Embryonic facial prominence (tissue), 1 donor: ENCODE results near the gene ARFGAP1.

Source experiments
- DNase-seq: peaks from one replicate; pipeline ENCODE4 v3.0.0-alpha.2; 2016; ENCODE audit errors: extremely low spot score

Gene ARFGAP1

DNA sequence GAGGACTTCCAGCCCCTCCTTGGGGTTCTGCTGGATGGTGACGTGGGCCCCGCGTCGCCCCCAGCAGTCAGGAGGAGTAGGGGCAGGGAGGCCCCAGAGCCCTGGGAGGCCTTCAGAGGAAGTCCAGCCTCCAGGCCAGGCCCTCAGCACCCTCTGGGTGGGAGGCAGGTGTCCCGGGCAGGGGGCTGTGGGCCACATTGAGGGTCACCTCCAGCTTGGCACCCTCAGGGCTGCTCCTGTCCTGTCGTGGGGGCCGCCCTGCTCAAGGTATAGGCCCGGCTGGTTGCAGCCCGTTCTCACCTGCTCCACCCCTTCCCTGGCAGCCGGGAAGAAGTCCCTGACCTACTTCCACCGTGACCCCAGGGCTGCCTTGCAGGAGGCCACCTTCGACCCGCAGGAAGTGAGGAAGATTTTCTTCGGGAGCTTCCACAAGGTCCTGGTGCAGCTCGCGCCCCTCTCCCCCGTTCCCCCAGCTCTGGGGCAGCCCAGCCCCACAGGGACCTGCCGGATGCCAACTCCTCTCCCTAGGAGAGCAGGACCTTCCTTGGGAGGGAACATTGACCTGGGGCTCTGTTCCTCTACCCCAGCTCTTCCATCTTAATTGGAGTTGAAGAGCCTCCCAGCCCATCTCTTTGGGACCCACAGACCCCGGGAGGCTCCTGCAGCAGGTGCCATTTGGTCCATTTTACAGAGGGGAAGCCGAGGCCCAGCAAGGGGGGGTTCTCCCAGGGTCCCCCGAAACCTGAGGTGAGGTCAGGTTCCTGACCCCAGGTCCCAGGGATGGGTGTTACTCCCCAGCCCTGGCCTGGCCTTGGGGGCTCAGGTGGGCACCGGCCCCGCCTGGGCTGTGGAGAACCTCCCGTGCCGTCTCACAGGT is 46.8 kb downstream of the ARFGAP1 start:
- no peak for DNase-seq

DNA sequence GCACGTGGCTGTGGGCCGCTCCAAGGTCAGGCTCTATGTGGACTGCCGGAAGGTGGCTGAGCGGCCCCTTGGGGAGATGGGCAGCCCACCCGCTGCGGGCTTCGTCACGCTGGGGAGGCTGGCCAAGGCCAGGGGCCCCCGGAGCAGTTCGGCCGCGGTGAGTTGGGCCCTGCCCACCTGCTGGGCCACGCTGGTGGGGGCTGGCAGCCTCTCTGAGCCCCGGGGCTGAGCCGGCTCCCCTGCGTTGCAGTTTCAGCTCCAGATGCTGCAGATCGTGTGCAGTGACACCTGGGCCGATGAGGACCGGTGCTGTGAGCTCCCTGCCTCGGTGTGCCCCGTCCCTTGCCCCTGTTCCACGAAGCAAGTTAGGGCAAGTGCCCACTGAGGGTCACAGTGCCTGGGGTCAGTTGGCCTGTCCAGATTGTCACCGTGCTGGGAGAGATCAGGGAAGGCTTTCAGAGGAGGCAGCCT is 47.5 kb downstream of the ARFGAP1 start:
- no peak for DNase-seq

DNA sequence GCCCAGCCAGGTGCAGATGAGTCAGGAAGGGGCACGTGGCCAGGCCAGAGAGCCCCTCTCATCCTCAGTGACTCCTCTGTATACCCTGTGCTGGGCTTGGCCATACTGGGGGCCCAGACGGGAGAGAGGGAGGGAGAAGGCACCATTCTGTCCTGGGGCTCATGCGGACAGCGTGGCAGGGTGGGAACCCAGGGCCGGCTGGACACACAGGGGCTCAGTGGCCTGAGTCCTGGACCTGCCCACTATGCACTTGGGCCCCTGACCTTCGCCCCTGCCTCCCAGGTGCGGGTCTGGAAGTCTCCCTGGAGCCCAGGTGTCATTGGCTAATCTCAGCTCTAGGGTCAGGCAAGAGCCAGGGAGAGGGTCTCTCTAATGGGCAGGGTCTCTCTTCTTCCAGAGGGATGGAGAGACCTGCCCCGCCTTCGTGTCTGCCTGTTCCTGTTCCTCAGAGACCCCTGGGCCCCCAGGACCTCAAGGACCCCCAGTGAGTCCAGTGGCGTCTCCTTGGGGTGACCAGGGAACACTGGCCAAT is 48.1 kb downstream of the ARFGAP1 start:
- no peak for DNase-seq

DNA sequence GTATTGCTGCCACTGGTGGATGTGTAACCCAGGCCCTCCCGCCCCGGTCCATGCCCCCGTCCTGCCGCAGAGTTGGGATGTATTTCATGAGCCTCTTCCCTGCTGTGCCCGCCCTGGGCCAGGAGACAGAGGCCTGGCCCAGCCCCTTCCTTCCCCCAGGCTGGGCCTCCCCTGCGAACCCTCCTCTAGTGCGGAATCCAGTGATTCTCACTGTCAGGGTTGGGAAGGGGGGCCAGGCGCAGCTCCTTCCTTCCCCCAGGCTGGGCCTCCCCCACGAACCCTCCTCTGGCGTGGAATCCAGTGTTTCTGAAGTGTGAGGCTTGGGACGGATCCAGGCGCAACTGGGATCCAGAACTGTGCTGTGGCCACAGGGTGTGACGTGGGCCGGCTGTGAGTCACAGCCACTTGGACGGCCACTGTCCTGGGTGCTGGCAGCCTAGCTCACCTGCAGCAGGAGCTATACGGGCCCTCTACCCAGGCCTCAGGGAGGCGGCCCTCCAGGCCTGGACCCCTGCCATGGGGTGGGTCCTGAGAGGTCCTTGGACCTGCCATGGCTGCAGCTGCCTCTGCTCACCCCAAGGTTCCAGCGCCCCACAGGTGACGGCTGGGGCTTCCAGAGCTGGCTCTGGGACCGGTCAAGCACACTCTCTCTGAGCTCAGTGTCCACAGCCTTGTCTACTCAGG is 48.7 kb downstream of the ARFGAP1 start:
- DNase-seq: peak; percentile 41

DNA sequence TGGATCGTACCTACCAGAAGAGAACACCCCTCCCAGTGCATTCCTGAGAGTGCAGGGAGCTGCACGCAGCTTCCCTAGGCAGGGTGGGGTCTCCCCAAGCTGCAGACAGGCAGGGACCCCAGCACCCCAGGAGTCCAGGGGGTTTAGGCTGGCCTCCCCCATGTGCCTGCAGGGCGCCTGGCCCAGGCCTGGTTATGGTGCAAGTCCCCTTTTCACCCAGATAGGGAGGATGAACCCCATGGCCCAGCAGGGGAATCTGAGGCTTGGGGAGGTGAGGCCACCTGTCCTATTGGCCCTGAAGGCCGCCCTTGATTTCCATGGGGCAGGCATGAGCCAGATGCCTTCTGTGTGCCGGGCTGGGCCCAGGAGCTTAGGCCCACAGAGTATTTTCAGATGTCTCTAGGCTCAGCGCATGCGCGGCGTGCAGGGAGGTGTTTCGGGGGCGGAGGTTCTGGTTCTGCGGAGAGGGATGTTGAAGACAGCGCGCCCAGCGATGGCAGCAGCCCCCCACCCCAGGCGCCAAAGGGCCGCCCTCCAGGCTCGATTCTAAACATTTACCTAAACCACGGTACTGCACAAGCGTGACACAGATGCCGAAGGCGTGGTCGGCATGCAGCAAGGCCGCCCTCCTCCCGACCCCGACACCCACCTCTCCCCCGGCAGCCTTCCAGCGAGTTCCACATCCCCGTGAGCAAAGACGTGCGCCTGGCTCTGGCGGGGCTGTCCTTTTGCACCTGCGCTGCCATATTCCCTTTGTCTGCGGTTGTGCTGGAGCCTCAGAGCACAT is 49.7 kb downstream of the ARFGAP1 start:
- no peak for DNase-seq

DNA sequence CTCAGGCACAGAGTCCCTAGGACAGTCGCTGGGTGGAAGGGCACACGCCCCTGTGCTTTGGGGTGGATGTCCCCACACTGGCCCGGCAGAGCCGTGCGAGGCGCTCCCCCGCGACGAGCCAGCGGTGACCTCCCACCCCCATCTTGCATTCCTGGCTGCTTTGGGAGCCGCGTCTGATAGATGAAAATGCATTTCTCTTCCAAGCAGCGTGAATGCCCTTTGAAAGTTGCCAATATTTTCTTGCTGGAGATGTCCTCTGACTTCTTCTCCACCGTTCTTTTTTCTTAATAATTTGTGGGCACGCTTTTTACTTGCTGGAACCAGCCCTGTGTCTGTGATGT is 50.3 kb downstream of the ARFGAP1 start:
- no peak for DNase-seq

DNA sequence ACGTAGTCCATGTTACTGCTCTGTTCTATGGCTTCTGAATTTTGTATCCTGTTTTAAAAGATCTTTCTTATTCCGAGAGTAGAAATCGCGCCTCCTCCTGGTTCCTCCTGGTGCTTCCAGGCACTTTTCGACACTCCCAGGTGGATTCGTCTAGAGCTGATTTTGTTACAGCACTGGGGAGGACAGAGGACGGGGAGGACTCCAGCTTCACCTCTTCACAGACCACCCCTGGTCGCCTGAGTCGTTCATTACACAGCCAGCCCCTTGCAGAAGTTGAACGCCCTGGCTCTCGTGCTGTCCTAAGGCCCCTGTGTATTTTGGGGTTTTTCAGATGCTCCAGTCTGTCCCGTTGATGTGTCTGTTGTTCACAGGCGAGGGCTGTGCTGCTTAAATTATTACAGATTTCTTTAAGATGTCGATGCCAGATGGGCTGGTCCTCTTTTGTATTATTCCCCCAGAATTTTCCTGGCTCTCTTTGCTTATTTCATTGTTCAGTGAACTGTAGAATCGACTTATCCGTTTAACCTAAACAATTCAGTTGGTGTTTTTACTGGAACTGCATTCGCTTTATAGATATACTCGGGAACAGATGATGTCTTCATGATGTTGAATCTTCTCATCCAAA is 50.9 kb downstream of the ARFGAP1 start:
- DNase-seq: no peak

DNA sequence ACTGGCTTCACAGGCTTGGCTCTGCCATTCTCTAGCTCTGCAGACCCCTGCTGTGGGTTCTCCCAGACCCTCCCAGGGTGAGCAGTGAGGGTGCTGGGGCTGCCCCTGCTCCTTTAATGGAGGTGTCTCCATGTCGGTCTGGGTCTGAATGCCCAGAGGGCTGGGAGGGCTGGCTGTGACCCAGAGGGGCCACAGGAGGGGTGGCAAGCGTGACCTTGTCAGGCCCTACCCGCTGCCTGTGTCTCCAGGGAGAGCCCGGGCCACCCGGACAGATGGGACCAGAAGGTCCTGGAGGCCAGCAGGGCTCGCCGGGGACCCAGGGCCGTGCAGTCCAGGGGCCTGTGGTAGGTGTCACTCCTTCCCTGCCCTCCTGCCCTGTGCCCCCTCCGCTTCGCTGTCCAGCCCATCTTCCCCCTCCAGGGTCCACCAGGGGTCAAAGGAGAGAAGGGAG is 52.4 kb downstream of the ARFGAP1 start:
- no peak for DNase-seq

DNA sequence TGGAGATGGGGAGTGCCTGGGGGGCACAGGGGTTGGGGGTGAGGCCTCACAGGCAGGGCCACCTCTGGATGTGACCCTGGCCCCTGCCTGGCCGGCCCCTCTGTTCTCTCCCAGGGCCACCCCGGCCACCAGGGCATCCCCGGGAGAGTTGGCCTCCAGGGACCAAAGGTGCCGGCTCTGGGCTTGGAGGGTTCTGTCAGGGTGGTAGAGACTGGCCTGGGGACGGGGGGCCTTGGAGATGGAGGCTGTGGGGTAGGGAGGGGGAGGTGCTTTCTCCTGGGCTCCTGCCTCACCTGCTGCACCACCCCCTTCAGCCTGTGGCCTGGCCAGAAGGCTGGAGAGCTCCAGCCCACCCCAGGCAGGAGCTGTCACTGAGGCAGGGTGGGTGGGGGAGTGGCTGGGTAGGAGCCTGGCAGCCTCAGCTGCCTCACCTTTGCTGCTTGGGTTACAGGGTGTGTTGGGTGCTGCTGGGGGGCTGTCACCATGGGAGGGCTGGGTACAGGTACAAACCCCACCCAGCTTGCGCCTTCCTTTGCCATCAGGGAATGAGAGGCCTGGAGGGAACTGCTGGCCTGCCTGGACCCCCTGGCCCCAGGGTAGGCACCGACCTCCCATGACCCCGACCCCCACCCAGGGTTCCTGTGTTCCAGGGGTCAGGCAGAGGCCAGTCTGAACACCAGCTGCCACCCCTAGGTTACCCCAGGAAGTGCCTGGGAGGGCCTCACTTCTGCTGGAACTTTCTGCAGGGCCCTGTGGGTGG is 53.1 kb downstream of the ARFGAP1 start:
- no peak for DNase-seq

DNA sequence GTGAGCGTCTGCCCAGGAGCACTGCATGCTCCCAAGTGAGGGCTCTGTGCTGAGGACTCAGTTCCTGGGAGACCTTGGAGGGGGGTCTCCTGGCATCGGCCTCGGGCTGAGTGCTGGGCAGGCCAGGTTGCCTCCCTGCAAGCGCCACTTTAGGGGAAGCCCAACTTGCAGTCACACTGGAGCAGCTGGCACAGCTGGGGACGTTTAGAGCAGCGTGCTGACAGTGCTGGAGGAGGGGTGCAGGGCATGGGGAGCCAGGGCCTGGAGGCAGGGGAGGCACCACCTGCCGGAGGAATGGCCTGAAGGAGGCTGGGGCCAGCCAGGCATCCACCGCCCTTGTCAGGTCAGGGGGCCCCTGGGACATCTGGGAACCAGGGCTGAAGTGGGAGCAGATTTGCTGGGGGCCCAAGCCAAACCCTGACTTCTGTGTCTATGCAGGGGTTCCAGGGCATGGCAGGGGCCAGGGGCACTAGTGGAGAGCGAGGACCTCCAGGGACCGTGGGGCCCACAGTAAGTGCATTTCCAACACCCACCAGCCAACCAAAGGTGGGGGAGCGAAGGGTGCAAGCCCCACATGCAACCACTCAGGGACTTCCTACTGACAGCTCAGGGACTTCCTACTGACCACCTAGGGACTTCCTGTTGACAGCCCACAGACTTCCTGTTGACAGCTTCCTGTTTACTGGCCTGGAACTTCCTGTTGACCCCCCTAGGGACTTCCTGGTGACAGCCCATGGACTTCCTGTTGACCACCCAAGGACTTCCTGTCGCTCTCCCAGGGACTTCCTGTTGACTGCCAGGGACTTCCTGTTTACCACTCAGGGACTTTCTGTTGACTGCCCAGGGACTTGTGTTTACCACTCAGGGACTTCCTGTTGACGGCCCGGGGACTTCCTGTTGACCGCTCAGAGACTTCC is 54.0 kb downstream of the ARFGAP1 start:
- DNase-seq: no peak

DNA sequence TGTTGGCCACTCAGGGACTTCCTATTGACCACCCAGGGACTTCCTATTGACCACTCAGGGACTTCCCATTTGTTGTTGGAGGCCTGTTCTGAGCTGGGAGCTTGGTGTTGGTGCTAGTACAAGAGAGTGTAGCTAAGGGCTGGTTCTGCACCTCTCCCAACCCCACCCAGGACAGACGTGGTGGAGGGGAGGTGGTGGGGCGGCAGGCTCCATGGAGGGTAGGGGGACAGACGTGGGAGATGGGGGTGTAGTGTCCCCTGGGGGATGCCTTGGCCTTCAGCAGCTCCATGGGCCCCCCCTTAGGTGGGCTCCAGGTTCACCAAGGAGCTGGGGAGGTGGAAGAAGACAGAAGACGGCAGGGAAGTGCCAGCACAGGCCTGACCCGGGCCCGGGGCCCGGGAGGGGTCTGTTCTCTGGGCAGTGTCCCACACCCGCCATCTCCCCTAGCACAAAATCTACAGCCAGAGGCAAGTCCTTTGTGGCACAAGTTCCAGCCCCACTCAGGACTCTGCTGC is 54.7 kb downstream of the ARFGAP1 start:
- no peak for DNase-seq

DNA sequence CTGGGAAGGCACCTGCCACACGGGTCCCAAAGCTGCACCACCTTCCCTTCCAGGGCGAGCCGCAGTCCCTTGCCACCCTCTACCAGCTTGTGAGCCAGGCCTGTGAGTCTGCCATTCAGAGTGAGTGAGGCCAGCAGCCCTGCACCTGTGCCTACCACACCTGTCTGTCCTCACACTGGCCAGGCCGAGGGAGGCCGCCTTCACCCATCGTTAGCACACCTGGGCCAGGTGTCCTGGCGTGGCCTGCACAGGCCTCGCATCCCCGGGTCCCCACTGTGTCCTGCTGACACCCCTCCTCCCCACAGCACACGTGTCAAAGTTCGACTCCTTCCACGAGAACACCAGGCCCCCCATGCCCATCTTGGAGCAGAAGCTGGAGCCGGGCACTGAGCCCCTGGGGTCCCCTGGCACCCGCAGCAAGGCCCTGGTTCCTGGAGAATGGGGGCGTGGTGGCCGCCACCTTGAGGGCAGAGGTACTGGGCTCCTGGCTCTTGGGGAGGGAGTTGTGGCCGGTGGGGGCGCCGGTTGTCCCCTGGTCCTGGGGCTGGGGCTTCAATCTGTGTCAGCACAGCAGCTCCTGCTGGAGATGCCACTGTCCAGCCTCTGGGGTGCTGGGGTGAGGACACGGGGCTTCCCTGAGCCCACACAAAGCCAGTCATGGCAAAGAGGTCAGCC is 55.5 kb downstream of the ARFGAP1 start:
- no peak for DNase-seq

DNA sequence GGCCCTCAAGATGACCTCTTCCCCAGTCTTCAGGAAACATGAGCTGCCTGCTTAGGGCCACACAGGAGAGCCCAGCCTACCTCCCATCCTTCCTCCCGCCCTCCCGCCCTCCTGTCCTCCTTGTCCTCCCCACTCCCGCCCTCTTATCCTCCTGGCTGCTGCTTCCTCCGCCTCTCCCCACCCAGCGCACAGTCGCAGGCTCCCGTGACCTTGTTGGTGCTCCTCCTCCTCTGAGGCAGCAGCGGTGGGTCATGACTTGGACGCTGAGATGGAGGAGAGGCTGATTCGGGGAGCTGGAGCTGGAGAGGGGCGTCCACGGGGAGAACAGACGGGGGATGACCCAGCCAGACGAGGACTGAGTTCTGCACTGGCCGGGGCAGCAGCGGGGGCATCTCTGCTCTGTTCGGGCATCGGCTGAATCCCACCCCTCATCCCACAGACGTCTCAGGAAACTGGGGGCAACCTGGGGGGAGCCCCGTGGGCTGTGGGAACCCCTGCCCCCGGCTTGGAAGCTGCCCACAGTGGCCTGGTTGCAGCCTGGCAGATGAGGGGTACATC is 56.2 kb downstream of the ARFGAP1 start:
- no peak for DNase-seq

DNA sequence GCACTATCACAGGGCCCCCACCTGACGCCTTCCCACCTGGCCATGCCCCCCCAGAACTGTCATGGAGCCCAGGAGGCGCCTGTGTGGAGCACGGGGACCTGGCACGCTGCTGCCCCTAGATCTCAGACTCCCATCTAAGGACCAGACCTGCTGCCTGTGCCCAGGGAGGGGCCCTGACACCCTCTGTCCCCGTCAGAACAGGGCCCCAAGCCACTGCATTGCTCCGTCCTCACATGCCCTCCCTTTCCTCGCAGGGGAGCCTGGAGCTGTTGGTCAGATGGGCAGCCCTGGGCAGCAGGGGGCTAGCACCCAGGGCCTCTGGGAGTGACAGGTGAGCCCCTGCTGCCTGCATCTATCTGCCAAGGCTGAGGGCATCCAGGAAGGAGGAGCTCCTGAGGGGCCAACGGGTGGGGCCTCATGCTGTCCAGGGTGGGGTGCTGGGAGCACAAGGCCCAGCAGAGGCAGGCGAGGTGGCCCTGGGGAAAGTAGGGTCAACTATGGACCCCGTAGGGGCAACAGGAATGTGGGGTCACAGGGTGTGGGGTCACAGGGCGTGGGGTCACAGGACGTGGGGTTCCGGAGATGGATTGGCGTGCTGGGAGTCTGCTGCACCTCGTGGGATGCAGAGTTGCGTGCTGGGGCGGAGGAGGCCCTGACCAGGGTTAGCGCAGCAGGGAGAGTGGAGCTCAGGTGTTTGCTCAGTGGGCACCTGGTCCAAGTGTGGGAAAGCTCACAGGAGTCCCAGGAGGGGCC is 56.9 kb downstream of the ARFGAP1 start:
- DNase-seq: no peak

DNA sequence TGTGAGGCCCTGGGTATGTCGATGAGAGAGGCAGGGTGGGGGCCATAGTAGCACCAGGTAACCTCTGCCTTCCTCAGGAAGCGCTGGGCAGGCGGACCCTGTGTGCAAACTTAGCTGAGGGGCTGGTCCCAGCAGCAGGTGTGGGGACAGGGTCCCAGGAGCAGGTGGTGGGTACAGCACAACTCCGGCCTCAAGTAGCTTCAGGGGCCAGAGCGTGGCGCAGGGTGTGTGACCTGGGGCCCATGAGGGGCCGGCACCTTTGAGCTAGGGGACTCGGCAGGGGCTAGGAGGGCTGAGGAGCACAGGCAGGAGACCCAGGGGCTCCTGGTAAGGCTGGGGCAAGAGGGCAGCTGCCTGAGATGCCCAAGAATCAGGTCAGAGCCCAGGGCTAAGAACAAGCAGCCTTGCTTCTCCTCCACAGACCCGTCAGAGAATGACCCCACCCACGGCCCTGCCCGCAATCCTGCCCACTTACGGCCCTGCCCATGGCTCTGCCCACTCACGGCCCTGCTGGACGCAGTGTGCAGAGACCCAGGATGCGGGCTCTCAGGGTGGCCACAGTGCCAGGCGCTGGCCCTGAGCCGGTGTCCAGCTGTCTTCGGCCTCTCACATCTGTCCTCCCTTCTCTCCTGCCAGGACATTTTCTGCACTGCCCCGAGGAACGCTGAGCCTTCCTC is 57.6 kb downstream of the ARFGAP1 start:
- DNase-seq: no peak

DNA sequence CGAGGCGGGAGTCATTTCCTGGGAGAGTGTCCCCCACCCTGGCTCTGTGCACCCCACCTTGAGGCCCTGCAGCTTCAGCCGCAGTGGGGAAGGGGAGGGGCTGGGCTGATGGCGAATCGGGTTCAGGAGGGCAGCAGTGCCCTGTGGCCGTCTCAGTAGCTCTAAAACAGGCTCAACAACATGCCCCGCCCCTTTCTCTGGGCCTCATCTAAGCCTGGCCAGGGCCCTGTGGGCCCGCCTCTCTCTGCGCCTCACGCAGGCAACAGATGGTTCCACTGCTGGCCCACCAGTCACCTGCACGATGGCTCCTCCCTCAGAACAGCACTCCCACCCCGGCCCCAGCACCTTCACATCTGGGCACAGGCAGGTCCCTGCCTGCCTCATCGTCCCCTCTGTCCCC is 58.3 kb downstream of the ARFGAP1 start:
- no peak for DNase-seq

DNA sequence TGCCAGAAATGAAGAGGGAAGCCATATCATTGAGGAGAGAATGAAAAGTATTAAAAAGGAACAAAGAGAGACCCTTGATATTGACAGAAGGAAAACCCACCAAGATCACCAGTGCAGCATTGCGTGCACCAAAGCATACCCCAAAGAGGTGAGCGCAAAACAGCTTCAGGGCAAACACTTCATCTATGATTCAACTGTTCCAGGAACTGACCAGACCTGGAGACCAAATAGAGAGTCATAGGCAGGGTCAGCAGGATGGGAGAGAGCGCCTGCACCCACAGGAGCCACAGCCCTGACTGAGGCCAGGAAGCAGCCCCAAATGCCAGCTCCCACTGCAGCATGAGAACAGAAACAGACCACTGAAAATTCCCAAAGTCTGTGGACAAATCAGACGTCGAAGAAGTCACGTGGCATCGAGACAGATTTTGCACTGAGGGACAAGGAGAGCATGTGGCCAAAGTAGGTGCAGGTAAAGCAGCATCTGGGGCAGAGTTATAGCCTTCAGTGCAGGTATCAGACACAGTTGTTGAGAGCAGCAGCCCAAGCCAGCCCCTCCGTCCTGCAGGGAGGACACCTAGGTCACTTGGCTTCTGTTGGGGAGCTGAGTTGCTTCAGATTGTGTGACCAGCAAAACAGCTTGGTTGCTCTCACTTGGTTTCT is 59.3 kb downstream of the ARFGAP1 start:
- no peak for DNase-seq
